T follicular helper cell (primary cell): ENCODE measurements around the gene TCEANC2.
A peak's percentile ranks its signal among the peaks of the same experiment; 100 is the strongest.
"Not testable (repeated sequence)": the region's sequence is repeated elsewhere in the genome, so short reads cannot be mapped to it uniquely, and the experiment has no call there.

ENCODE experiments used
- DNase-seq: peaks from one replicate; pipeline ENCODE4 v3.0.0-alpha.2; 2020; ENCODE audit warnings: low read depth

Gene TCEANC2

GRCh38 chr1:54027848-54028247 is 25.6 kb upstream of the TCEANC2 start:
- DNase-seq: no peak

GRCh38 chr1:54028306-54029251 is 24.8 kb upstream of the TCEANC2 start:
- DNase-seq: no peak

GRCh38 chr1:54037476-54037875 is 15.9 kb upstream of the TCEANC2 start:
- DNase-seq: no peak

- DNase-seq: no peak
Measured at GRCh38 chr1:54041806-54042205, 11.6 kb upstream of the TCEANC2 start.

- no peak for DNase-seq
Measured at GRCh38 chr1:54045496-54045895, 7.9 kb upstream of the TCEANC2 start.

- DNase-seq: no peak
Measured at GRCh38 chr1:54046671-54047383, 6.6 kb upstream of the TCEANC2 start.

GRCh38 chr1:54047384-54048305 is 5.8 kb upstream of the TCEANC2 start:
- DNase-seq: no peak

GRCh38 chr1:54050435-54050834 is 3.0 kb upstream of the TCEANC2 start:
- not testable (repeated sequence) for DNase-seq

GRCh38 chr1:54051933-54052430 is 1.4 kb upstream of the TCEANC2 start:
- DNase-seq: no peak

- no peak for DNase-seq
Measured at GRCh38 chr1:54052431-54052933, 926 bp upstream of the TCEANC2 start.

- no peak for DNase-seq
Measured at GRCh38 chr1:54053745-54054437, 483 bp downstream of the TCEANC2 start.

GRCh38 chr1:54054438-54054749 is 986 bp downstream of the TCEANC2 start:
- DNase-seq: no peak

GRCh38 chr1:54064299-54064698 is 10.9 kb downstream of the TCEANC2 start:
- DNase-seq: no peak

GRCh38 chr1:54069791-54070170 is 16.4 kb downstream of the TCEANC2 start:
- DNase-seq: no peak

GRCh38 chr1:54070171-54070837 is 16.9 kb downstream of the TCEANC2 start:
- no peak for DNase-seq

GRCh38 chr1:54077359-54077758 is 24.0 kb downstream of the TCEANC2 start:
- DNase-seq: no peak

- DNase-seq: no peak
Measured at GRCh38 chr1:54080598-54081049, 27.2 kb downstream of the TCEANC2 start.

GRCh38 chr1:54081306-54082270 is 28.2 kb downstream of the TCEANC2 start:
- peak; percentile 33 for DNase-seq

GRCh38 chr1:54084794-54085193 is 31.4 kb downstream of the TCEANC2 start:
- DNase-seq: no peak
